SU-DHL-6 (cell line): ENCODE results near the gene CCT2.

Experiments
- CTCF ChIP-seq: fragments of 200-600 bp; sonication (generic); IDR thresholded peaks from one replicate; pipeline ENCODE4 v1.5.1; 2017; ENCODE audit warnings: antibody characterized with exemption, mild to moderate bottlenecking, low read length, moderate library complexity; ENCODE audit not compliant: insufficient read depth, poor library complexity, severe bottlenecking
- EZH2phosphoT487 ChIP-seq: fragments of 200-600 bp; sonication (generic), shearing (Covaris generic); conservative IDR thresholded peaks from 2 replicates; pipeline ENCODE4 v1.6.1; 2018; ENCODE audit warnings: mild to moderate bottlenecking, antibody characterized with exemption, low read length, moderate library complexity, mixed read lengths

DNA sequence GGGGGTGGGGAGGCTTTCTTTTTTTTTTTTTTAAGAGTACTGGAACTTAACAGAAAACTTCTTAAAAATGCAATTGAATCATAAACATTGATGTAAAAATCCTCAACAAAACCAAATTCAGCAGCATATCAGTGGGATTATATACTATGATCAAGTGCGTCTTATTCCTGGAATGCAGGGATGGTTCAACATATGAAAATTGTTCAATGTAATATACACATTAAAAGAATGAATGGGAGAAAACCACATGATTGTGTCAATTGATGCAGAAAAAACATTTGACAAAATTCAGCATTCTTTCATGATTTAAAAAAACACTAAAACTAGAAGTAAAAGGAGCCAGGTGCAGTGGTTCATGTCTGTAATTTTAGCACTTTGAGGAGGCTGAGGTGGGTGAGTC lies 41.2 kb upstream of the CCT2 start:
- no peak for TF ChIP-seq CTCF
- TF ChIP-seq EZH2phosphoT487, result no peak
